ENCODE results near the gene ATAD1. TPM values are rescaled to one million over a fixed set of nuclear protein-coding genes. Genes with fewer than 3 reads are reported as not detected.
A peak's percentile ranks its signal among the peaks of the same experiment; 100 is the strongest.

The ATAD1 gene
- total RNA-seq, 1 experiment from 2014 or later: 48.8 TPM

GRCh38 chr10:87863053-87863943 lies 45.3 kb upstream of the ATAD1 start, which contains the start of the genes KLLN and PTEN:
Gene KLLN, minus strand, starts transcription at chr10:87863533. Its CDS starts 1,046 bp downstream, at chr10:87862487.
Gene PTEN, plus strand, starts transcription at chr10:87863625. Its CDS starts 845 bp downstream, at chr10:87864470.
- ChIA-PET CTCF (interaction anchor here (0.7 to 2.4 kb wide), 5 partner anchors 35 to 526 kb away, joined by 3 to 13 read pairs (median 4); partner anchors contain the start of gene ATAD1), POLR2A (interaction anchor here (0.5 to 2.9 kb wide), 7 partner anchors 22 to 1704 kb away, joined by 3 to 15 read pairs (median 4); partner anchors contain the start of gene ATAD1)
- Mint-ChIP-seq H3K4me1 (ENCODE audit: low read depth, unreplicated experiment) (peaks cover 29% of the 10 kb centered on the region), H3K36me3 (ENCODE audit: insufficient read depth, unreplicated experiment) (peaks cover 32% of the 10 kb centered on the region), H3K4me3 (ENCODE audit: unreplicated experiment) (peak within 1 kb of the TSS; percentile 97), H3K27me3 (ENCODE audit: insufficient read depth, unreplicated experiment) (no peaks in the 10 kb centered on the region), H3K9me3 (ENCODE audit: unreplicated experiment) (no peaks in the 10 kb centered on the region), H3K27ac (ENCODE audit: unreplicated experiment) (peak within 1 kb of the TSS; percentile 93)
- Histone ChIP-seq H3K4me3 (ENCODE audit: low read depth, low read length) (peak within 1 kb of the TSS; percentile 69), H3K9me3 (no peaks in the 10 kb centered on the region), H3K36me3 (ENCODE audit: control insufficient read depth, insufficient read depth, low read length) (no peaks in the 10 kb centered on the region), H3K27me3 (replicated peaks; ENCODE audit: control insufficient read depth, insufficient read depth, low read length) (no peaks in the 10 kb centered on the region), H3K4me1 (peaks cover 17% of the 10 kb centered on the region; the same call in 1 of the 2 replicates)
- TF ChIP-seq, protein P1, sequence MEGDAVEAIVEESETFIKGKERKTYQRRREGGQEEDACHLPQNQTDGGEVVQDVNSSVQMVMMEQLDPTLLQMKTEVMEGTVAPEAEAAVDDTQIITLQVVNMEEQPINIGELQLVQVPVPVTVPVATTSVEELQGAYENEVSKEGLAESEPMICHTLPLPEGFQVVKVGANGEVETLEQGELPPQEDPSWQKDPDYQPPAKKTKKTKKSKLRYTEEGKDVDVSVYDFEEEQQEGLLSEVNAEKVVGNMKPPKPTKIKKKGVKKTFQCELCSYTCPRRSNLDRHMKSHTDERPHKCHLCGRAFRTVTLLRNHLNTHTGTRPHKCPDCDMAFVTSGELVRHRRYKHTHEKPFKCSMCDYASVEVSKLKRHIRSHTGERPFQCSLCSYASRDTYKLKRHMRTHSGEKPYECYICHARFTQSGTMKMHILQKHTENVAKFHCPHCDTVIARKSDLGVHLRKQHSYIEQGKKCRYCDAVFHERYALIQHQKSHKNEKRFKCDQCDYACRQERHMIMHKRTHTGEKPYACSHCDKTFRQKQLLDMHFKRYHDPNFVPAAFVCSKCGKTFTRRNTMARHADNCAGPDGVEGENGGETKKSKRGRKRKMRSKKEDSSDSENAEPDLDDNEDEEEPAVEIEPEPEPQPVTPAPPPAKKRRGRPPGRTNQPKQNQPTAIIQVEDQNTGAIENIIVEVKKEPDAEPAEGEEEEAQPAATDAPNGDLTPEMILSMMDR (IDR thresholded peaks at IDR 0.05; ENCODE audit: insufficient read depth in 1 of 2, low read depth in 1 of 2, low read length in 1 of 2, severe bottlenecking in 1 of 2, unreplicated experiment in 1 of 2): no peak
- intact Hi-C loops (cut with micrococcal nuclease; ENCODE audit: unreplicated experiment): loop anchor here (2.0 to 5.0 kb wide), 4 partner anchors 20 to 364 kb away; partner anchors contain the start of gene ATAD1
- peak; percentile 91 to 94 for DNase-seq
- no TSS peak for BruUV-seq (replicated peaks)

GRCh38 chr10:87862679-87863052 lies 44.6 kb upstream of the ATAD1 start:
- Mint-ChIP-seq H3K4me1 (ENCODE audit: low read depth, unreplicated experiment) (peaks cover 29% of the 10 kb centered on the region), H3K27me3 (ENCODE audit: insufficient read depth, unreplicated experiment) (no peaks in the 10 kb centered on the region), H3K4me3 (ENCODE audit: unreplicated experiment) (peak overlapping the region; percentile 97), H3K27ac (ENCODE audit: unreplicated experiment) (peak overlapping the region; percentile 93), H3K9me3 (ENCODE audit: unreplicated experiment) (no peaks in the 10 kb centered on the region), H3K36me3 (ENCODE audit: insufficient read depth, unreplicated experiment) (peaks cover 32% of the 10 kb centered on the region)
- ChIA-PET CTCF (interaction anchor here (0.6 to 2.4 kb wide), 7 partner anchors 12 to 527 kb away, joined by 3 to 13 read pairs (median 4); partner anchors contain the start of gene ATAD1), POLR2A (interaction anchor here (0.5 to 2.9 kb wide), 8 partner anchors 21 to 1704 kb away, joined by 3 to 15 read pairs (median 4); partner anchors contain the start of gene ATAD1)
- peak overlapping the region; percentile 69 for H3K4me3 ChIP-seq (ENCODE audit: low read depth, low read length)
- BruUV-seq (replicated peaks): no TSS peak
- DNase-seq: no peak
- peaks cover 11% of the 10 kb centered on the region; the same call in 1 of the 2 replicates for H3K4me1 ChIP-seq
- intact Hi-C loops (cut with micrococcal nuclease; ENCODE audit: unreplicated experiment): loop anchor here (2.0 to 5.0 kb wide), 4 partner anchors 20 to 365 kb away; partner anchors contain the start of gene ATAD1
- H3K9me3 ChIP-seq: no peaks in the 10 kb centered on the region
- H3K36me3 ChIP-seq (ENCODE audit: control insufficient read depth, insufficient read depth, low read length): no peaks in the 10 kb centered on the region
- TF ChIP-seq, protein P1 (IDR thresholded peaks at IDR 0.05; ENCODE audit: insufficient read depth in 1 of 2, low read depth in 1 of 2, low read length in 1 of 2, severe bottlenecking in 1 of 2, unreplicated experiment in 1 of 2): no peak
- no peaks in the 10 kb centered on the region for H3K27me3 ChIP-seq (replicated peaks; ENCODE audit: control insufficient read depth, insufficient read depth, low read length)
